SK-N-SH (cell line): Measurements from ENCODE around the gene HSPG2. TPM values are rescaled to one million over a fixed set of nuclear protein-coding genes. Genes with fewer than 3 reads are reported as not detected.

Experiments
- CTCF ChIA-PET: fragments of 300-600, 350-600 bp; formaldehyde crosslinking; extraction: SDS; loops from one replicate; lab custom pipeline; 2021; lab: Yijun Ruan, JAX
- POLR2A ChIA-PET: fragments of 350-600 bp; sonication (Branson Sonifier 250); formaldehyde crosslinking; extraction: SDS; loops from one replicate; lab custom pipeline; 2020; ENCODE audit warnings: antibody characterized with exemption, inconsistent platforms; lab: Yijun Ruan, JAX
- DNase-seq: peaks from one replicate; pipeline ENCODE4 v3.0.0; 2012
- H2AFZ ChIP-seq: fragments of 200-600 bp; sonication (generic); 2 replicates; pipeline ENCODE4 v1.8.1; 2016; ENCODE audit warnings: antibody characterized with exemption, mild to moderate bottlenecking, low read depth
- H3F3A ChIP-seq: fragments of 200-600 bp; sonication (generic); replicated peaks from 2 replicates; pipeline ENCODE3; 2016; ENCODE audit warnings: antibody characterized with exemption, mild to moderate bottlenecking; ENCODE audit not compliant: insufficient read depth
- H3K27ac ChIP-seq, 2 experiments: fragments of 200-500 bp in 1 of 2; fragments of 200-600 bp in 1 of 2; sonication (Bioruptor generic) in 1 of 2; sonication (generic), shearing (Covaris generic) in 1 of 2; 2 replicates each; pipeline versions ENCODE4 v1.5.1 to v1.6.1; 2014 to 2016; ENCODE audit warnings: low read depth in 2 of 2, inconsistent platforms in 1 of 2, low read length in 1 of 2, mild to moderate bottlenecking in 1 of 2, mixed read lengths in 1 of 2
- H3K27me3 ChIP-seq: fragments of 200-600 bp; sonication (generic), shearing (Covaris generic); 2 replicates; pipeline ENCODE4 v1.6.1; 2016; ENCODE audit warnings: mixed run types; ENCODE audit not compliant: insufficient read depth
- H3K36me3 ChIP-seq, 2 experiments: fragments of 200-500 bp in 1 of 2; fragments of 200-600 bp in 1 of 2; sonication (Bioruptor generic) in 1 of 2; sonication (generic) in 1 of 2; replicated peaks in 1 of 2; 2 replicates each; pipeline versions ENCODE3 to v1.5.1; 2014 to 2016; ENCODE audit warnings: low read length in 1 of 2, mild to moderate bottlenecking in 1 of 2; ENCODE audit not compliant: insufficient read depth in 2 of 2, control insufficient read depth in 1 of 2
- H3K4me1 ChIP-seq, 2 experiments: fragments of 200-500 bp in 1 of 2; fragments of 200-600 bp in 1 of 2; sonication (Bioruptor generic) in 1 of 2; sonication (generic), shearing (Covaris generic) in 1 of 2; 2 replicates each; pipeline versions ENCODE4 v1.5.1 to v1.6.1; 2014 to 2016; ENCODE audit warnings: low read depth in 1 of 2, low read length in 1 of 2, mixed run types in 1 of 2; ENCODE audit not compliant: insufficient read depth in 2 of 2, control insufficient read depth in 1 of 2
- H3K4me2 ChIP-seq: fragments of 200-600 bp; sonication (generic), shearing (Covaris generic); 2 replicates; pipeline ENCODE4 v1.6.1; 2017; ENCODE audit warnings: mixed run types
- H3K4me3 ChIP-seq, 2 experiments: fragments of 200-500 bp in 1 of 2; fragments of 200-600 bp in 1 of 2; sonication (Bioruptor generic) in 1 of 2; sonication (generic), shearing (Covaris generic) in 1 of 2; 2 replicates each; pipeline versions ENCODE4 v1.5.1 to v1.8.1; 2014 to 2016; ENCODE audit warnings: low read depth in 2 of 2, inconsistent platforms in 1 of 2, low read length in 1 of 2, mild to moderate bottlenecking in 1 of 2, mixed read lengths in 1 of 2, moderate library complexity in 1 of 2
- H3K79me2 ChIP-seq: fragments of 200-600 bp; sonication (generic); 2 replicates; pipeline ENCODE4 v1.8.1; 2017; ENCODE audit warnings: mild to moderate bottlenecking; ENCODE audit not compliant: insufficient read depth
- H3K9ac ChIP-seq: fragments of 200-600 bp; sonication (generic); 2 replicates; pipeline ENCODE4 v1.6.1; 2017; ENCODE audit warnings: mixed run types
- H3K9me2 ChIP-seq: fragments of 200-600 bp; sonication (generic); 2 replicates; pipeline ENCODE4 v1.6.1; 2017; ENCODE audit warnings: mixed run types
- H3K9me3 ChIP-seq: fragments of 200-600 bp; sonication (generic); 2 replicates; pipeline ENCODE4 v1.6.1; 2017; ENCODE audit warnings: mixed run types, mild to moderate bottlenecking, moderate library complexity
- H4K20me1 ChIP-seq: fragments of 200-600 bp; sonication (generic); 2 replicates; pipeline ENCODE4 v1.6.1; 2017; ENCODE audit warnings: mild to moderate bottlenecking, mixed run types; ENCODE audit not compliant: insufficient read depth
- ELF1 ChIP-seq: IDR thresholded peaks from 2 replicates; pipeline ENCODE4 v1.4.0; 2012
- EP300 ChIP-seq, 2 experiments: IDR thresholded peaks; 2 replicates each; pipeline versions ENCODE4 v1.4.0 to v1.6.1; 2012; ENCODE audit warnings: borderline replicate concordance in 1 of 2, low read depth in 1 of 2, low read length in 1 of 2
- FOXM1 ChIP-seq: IDR thresholded peaks from 2 replicates; pipeline ENCODE4 v1.4.0; 2012; ENCODE audit warnings: low read depth, mild to moderate bottlenecking
- GATA2 ChIP-seq: sonication (generic); formaldehyde crosslinking; IDR thresholded peaks from 2 replicates; pipeline ENCODE4 v1.5.0; 2020; ENCODE audit warnings: mild to moderate bottlenecking, missing genetic modification reagents
- JUND ChIP-seq: IDR thresholded peaks from 2 replicates; pipeline ENCODE4 v1.4.0; 2012
- NRF1 ChIP-seq: IDR thresholded peaks from 2 replicates; pipeline ENCODE4 v1.6.1; 2012; ENCODE audit warnings: low read depth, mild to moderate bottlenecking, low read length
- POLR2AphosphoS5 ChIP-seq: IDR thresholded peaks from 2 replicates; pipeline ENCODE4 v1.6.1; 2012; ENCODE audit warnings: low read depth, low read length
- WGBS: methylation state at CpG from one replicate; pipeline ENCODE4 v1.1.6; 2017; ENCODE audit warnings: low lambda C conversion rate; 5-methylcytosine and 5-hydroxymethylcytosine counted together
- polyA plus RNA-seq, 3 experiments: library from polyadenylated mRNA; depleted of rRNA; stranded (reverse); fragments of >200 nt; gene quantifications; 2 replicates each; pipeline ENCODE4 v1.2.3, GENCODE V29; 2012
- TF ChIP-seq, protein P1 (sequence below): IDR thresholded peaks from 2 replicates; pipeline ENCODE4 v1.6.1; 2012; ENCODE audit warnings: mild to moderate bottlenecking, low read depth, low read length, moderate library complexity
- TF ChIP-seq, protein P2 (sequence below): IDR thresholded peaks from 2 replicates; pipeline ENCODE4 v1.4.0; 2012; ENCODE audit warnings: low read depth, borderline replicate concordance
- TF ChIP-seq, protein P3 (sequence below): IDR thresholded peaks from 2 replicates; pipeline ENCODE4; 2012

The HSPG2 gene
- polyA plus RNA-seq, 1 of the 3 experiments (the other 2 are of a cell fraction) = 28.9 TPM

DNA sequence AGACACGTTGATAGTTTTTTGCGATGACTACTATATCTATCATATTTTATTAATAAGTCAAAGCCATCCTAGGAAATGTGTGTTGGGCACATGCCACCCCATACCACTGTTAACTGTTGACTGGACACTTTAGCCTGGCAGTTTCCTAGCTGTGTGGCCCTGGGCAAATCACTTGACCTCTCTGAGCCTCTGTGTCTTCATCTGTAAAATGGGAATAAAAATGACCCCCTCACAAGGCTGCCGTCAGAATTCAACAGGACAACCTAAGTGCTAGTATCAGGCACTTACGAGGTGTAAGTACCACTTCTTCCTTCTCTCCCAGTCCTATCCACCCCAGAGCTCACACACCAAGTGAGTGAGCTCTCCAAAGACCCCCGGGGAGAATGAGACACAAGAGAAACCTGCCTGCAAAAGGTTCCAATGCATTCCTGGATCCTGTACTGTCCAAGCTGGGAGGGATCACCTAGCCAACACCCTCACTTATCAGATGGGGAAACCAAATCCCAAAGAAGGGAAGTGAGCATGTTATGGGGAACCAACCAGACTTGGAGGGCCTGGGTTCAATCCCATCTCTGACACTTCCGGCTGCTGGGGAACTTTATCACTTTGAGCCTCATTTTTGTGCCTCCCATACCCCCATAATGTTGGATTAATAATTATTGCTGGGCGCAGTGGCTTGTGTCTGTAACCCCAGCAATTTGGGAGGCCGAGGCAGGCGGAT lies 24.9 kb downstream of the HSPG2 start:
- no peaks in the 10 kb centered on the region for H3K36me3 ChIP-seq
- H3K9ac ChIP-seq = no peak overlapping the region
- peaks cover 58% of the 10 kb centered on the region; the same call in 1 of the 2 replicates for H3K79me2 ChIP-seq
- no peak overlapping the region for H3K27ac ChIP-seq
- H3K4me3 ChIP-seq = no peak overlapping the region
- POLR2A ChIA-PET = no interaction called here
- CTCF ChIA-PET = no interaction called here
- H3K27me3 ChIP-seq = no peaks in the 10 kb centered on the region
- H3K4me1 ChIP-seq = peaks cover 0 to 16% of the 10 kb centered on the region in 2 experiments; a peak in 1 of 4 replicates
- TF ChIP-seq ELF1 = no peak
- TF ChIP-seq JUND = no peak
- TF ChIP-seq GATA2 = no peak
- no peak for TF ChIP-seq FOXM1
- TF ChIP-seq, protein P1, sequence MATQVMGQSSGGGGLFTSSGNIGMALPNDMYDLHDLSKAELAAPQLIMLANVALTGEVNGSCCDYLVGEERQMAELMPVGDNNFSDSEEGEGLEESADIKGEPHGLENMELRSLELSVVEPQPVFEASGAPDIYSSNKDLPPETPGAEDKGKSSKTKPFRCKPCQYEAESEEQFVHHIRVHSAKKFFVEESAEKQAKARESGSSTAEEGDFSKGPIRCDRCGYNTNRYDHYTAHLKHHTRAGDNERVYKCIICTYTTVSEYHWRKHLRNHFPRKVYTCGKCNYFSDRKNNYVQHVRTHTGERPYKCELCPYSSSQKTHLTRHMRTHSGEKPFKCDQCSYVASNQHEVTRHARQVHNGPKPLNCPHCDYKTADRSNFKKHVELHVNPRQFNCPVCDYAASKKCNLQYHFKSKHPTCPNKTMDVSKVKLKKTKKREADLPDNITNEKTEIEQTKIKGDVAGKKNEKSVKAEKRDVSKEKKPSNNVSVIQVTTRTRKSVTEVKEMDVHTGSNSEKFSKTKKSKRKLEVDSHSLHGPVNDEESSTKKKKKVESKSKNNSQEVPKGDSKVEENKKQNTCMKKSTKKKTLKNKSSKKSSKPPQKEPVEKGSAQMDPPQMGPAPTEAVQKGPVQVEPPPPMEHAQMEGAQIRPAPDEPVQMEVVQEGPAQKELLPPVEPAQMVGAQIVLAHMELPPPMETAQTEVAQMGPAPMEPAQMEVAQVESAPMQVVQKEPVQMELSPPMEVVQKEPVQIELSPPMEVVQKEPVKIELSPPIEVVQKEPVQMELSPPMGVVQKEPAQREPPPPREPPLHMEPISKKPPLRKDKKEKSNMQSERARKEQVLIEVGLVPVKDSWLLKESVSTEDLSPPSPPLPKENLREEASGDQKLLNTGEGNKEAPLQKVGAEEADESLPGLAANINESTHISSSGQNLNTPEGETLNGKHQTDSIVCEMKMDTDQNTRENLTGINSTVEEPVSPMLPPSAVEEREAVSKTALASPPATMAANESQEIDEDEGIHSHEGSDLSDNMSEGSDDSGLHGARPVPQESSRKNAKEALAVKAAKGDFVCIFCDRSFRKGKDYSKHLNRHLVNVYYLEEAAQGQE = no peak
- TF ChIP-seq, protein P2, sequence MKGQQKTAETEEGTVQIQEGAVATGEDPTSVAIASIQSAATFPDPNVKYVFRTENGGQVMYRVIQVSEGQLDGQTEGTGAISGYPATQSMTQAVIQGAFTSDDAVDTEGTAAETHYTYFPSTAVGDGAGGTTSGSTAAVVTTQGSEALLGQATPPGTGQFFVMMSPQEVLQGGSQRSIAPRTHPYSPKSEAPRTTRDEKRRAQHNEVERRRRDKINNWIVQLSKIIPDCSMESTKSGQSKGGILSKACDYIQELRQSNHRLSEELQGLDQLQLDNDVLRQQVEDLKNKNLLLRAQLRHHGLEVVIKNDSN = no peak
- no peak for TF ChIP-seq POLR2AphosphoS5
- no peak for TF ChIP-seq NRF1
- no peak for TF ChIP-seq EP300 (IDR thresholded peaks at IDR 0.05; ENCODE audit: borderline replicate concordance in 1 of 2, low read depth in 1 of 2, low read length in 1 of 2)
- TF ChIP-seq, protein P3, sequence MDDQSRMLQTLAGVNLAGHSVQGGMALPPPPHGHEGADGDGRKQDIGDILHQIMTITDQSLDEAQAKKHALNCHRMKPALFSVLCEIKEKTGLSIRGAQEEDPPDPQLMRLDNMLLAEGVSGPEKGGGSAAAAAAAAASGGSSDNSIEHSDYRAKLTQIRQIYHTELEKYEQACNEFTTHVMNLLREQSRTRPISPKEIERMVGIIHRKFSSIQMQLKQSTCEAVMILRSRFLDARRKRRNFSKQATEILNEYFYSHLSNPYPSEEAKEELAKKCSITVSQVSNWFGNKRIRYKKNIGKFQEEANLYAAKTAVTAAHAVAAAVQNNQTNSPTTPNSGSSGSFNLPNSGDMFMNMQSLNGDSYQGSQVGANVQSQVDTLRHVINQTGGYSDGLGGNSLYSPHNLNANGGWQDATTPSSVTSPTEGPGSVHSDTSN = no peak
- DNase-seq = no peak
- H3F3A ChIP-seq = peaks cover 4% of the 10 kb centered on the region
- H2AFZ ChIP-seq = no peak overlapping the region
- 94% methylated on average over 9 of the region's 9 CpGs for WGBS
- no peak overlapping the region for H3K4me2 ChIP-seq
- peaks cover 16% of the 10 kb centered on the region for H4K20me1 ChIP-seq
- no peaks in the 10 kb centered on the region for H3K9me3 ChIP-seq
- H3K9me2 ChIP-seq = no peaks in the 10 kb centered on the region
